HuH-7 (cell line): Measurements from ENCODE around the gene SOX5.

Experiments used
- DNase-seq: peaks from one replicate; pipeline ENCODE4 v3.0.0; 2011; ENCODE audit warnings: low spot score

SOX5 gene

GRCh38 chr12:23482571-23482970, 466.9 kb downstream of the SOX5 start:
- no peak for DNase-seq
